Activated CD8-positive, alpha-beta memory T cell treated with anti-CD3 and anti-CD28 coated beads for 1 hour (primary cell): ENCODE results near the gene MCM10.

Experiments
- DNase-seq, 2 donors: peaks; one replicate each; pipeline ENCODE4 v3.0.0-alpha.2; 2020; ENCODE audit warnings: low read depth in 1 of 2; ENCODE audit errors: extremely low read depth in 1 of 2

Gene MCM10

DNA sequence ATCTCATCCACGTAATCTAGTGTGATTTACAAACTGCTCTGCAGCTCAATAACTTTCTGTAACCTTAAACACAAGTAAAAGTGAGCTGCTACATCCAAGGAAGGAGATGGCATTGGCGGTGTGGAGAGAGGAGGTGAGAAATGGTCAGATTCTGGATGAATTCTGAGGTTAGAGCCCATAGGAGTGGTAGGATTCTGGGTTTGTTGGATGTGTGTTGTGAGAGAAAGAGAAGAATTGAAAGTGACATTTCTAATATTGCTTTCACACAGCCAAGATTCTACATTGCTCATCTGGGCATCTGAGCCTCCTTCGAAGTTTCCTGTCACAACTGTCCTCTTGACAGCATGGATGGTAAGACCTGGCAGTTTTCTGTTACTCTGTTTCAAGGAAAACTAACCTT is 2.5 kb downstream of the MCM10 start:
- DNase-seq = no peak

DNA sequence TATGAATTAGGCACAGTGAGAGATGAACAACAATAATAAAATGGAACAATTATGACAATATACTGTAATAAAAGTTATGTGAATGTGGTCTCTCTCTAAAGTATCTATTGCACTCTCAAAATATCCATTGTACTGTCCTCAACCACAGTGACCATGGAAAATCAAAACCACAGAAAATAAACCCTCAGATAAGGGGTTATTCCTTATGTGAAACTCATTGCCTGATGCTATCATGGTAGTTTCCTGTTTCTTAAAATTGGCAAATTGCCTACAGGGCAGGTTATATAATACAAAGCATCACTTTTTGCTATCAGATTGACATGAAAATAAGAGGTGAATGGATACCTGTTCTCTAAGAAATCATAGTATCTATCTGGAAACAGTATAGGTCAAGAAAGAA is 3.8 kb downstream of the MCM10 start:
- DNase-seq = no peak

DNA sequence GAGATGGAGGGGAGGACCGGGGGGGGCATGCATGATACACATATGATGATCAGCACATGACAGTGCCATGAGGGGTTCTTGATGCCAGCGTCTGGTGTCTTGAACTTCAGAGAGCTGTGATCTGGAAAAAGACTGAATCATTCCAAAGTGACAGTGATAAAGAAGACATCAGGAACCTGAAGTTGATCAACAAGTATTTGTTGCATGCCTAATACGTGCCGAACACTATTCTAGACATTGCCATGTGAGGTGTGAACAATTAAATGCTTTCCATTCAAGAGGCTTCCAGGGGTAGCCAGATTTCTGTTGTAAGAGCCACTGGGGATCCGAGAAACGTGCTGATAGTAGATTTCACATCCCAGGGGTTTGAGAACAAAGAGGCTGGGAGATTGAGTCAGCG is 6.2 kb downstream of the MCM10 start:
- DNase-seq = no peak

GRCh38 chr10:13168781-13169180 is 7.4 kb downstream of the MCM10 start:
- no peak for DNase-seq

DNA sequence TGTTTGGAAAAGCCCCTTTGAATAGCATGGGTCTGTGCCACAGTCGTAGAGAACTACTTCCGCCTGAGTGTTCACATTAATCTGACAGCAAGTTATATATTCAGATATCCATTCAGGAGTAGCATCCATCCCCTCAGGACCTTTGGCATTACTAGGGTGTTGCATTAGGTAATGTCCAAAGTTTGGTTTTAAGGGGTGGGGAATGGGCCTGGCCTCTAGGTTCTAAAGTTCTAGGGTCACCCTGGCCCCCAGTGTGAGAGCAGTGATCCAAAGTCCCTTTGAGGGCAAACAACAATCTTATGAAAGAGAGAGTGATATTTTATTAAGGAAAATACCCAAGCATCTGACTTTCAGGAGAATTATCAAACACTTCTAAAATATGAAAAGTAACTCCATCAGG is 12.3 kb downstream of the MCM10 start:
- DNase-seq = no peak

DNA sequence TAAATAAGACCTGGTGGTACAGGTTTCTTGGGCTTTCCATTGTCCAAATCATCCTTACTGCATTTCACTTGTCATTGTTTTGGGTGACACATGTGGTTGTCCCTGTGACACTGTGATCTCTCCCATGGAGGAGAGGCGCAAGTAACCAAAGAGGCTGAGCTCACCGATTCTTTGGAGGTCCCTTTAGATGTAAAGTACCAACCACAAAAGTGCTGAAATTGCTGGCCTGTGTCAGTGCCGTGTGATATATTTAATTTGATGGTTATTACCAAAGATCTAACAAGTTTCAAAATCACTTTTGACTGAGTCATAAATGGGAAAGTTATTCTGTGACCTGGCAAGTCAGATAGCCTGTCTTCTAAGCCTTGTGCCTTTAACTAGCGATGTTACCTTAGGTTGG is 19.4 kb downstream of the MCM10 start:
- DNase-seq = no peak

DNA sequence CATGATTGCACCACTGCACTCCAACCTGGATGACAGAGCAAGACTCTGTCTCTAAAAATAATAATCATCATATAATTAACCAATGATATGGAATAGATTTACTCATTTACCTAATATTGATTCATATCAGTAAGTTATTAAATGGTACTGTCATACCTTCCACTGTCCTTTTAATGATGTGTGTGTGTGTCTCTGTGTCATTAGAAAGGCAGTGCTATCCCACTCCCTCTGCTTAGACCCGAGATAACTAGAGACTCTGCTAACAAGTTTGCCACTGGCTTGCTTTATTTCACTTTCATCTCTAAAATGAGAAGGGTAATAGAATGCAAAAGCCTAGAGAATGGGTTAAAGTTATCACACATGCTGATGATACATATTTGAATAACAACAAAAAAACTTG is 21.1 kb downstream of the MCM10 start:
- no peak for DNase-seq

GRCh38 chr10:13183625-13184024 is 22.3 kb downstream of the MCM10 start:
- no peak for DNase-seq

DNA sequence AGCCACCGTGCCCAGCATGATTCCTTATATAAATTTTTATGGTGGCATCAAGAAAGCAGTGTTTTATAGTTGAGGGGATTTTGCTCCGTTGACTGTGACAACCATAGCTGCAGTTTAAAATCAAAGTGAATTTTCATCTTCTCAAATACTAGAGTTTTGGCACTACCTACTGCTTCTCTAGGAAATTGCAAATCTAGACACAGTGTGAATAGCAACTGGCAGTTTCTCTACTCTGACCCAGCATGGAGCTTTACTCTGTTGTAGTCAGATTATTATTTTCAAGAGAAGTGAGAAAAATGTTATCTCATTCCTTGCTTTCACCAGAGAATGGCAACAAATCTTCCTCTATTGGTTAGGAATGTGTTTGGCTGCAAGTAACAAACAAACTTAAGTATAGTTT is 22.9 kb downstream of the MCM10 start:
- no peak for DNase-seq

DNA sequence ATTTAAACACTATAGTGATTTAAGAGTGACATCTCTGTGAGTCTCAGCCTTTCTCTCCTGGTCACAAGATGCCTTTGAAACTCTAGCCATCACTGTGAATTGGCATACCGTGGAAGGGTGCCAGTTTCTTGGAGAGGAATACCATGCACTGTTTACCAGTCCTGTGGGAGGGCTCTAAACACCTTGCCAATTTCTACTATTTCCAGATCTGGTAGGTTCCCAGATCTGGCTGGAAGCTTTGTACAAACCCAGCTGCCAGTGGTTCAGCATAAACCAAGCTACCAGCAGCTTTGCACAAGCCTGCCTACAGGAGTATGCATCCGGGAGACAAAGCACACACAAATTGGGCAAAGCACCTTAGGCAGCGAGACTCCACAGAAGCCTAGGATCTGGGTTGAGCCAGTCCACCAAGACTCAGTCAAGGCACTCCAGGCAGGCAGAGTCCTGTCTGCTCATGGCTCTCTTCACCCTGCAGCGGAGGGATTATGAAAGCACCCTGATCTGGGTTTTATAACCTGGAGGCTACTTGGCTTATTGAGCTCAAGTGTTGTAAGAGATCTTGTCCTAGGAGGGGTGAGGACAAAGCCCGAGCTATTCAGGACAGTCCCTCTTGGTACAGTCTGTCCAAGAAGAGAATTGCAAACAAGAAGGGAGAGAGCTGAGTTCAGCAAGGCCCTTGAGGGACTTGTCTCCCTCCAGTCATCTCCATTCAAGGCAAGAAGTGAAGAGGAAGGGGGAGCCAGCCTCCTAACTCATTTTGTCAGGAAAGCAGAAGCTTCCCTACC is 23.6 kb downstream of the MCM10 start:
- DNase-seq = no peak

GRCh38 chr10:13187135-13187534 is 25.8 kb downstream of the MCM10 start:
- no peak for DNase-seq

GRCh38 chr10:13188593-13188992 is 27.2 kb downstream of the MCM10 start:
- DNase-seq = no peak

DNA sequence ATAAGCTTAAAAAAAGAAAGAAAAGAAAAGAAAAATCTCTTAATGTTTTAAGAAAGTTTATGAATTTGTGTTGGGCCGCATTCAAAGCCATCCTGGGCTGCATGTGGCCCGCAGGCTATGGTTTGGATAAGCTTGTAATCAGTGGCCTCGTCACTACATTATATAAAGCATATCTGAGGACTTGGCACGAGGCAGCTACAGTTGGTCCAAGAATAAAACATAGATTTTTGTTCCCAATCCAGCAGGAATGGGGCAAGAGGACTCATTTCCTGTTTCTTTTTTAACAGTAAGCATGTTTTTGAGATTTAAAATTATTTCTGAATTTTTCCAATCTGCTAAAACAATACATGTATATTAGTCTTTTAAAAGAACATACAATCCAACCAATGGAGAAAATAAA is 28.6 kb downstream of the MCM10 start:
- no peak for DNase-seq

- no peak for DNase-seq
Measured at GRCh38 chr10:13190816-13191215, 29.5 kb downstream of the MCM10 start.

- DNase-seq = no peak
Measured at GRCh38 chr10:13191362-13191761, 30.0 kb downstream of the MCM10 start.

- no peak for DNase-seq
Measured at GRCh38 chr10:13193637-13194036, 32.3 kb downstream of the MCM10 start.

DNA sequence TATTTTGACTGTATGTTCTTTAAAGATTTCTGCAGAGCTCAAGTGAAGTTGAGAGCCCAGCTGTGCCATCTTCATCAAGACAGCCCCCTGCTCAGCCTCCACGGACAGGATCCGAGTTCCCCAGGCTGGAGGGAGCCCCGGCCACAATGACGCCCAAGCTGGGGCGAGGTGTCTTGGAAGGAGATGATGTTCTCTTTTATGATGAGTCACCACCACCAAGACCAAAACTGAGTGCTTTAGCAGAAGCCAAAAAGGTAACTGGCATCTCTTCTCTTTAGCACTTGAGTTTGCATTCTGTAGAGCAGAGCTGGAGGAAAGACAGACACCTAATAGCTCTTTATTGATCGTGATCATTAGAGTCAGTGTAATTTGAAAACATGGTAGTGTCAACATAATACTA is 33.7 kb downstream of the MCM10 start:
- DNase-seq = no peak

DNA sequence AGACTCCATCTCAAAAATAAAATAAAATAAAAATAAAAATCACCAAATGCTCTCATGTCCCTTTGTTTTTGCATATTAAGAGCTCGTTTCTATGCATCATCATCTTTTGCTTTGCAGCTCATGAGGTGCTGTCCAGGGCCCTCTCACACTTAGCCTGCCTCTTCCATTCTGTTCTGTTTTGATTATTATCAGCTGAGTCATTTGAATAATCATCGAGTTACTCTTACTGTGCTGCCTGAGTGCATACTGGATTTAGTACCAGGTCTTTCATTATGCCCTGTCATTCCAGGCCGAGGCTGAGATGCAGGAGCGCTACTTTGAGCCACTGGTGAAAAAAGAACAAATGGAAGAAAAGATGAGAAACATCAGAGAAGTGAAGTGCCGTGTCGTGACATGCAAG is 39.8 kb downstream of the MCM10 start:
- no peak for DNase-seq

DNA sequence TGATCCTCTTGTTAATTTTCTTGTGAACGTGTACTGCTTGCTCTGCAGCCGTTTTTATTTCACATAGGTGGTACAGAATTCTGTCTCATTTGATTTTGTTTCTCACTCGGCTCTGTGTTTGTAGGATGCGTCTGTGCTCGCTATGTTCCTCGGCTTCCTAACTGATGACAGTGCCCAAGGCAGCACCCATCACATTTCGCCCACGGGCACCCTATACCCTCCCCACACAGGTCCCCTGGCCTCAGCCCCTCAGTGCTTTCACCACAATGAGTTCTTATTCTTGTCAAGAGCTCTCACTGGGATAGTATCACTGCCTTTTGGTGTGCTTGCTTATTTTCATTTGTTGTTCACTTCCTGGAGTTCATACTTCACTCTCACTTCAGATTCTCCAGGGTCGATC is 44.7 kb downstream of the MCM10 start:
- DNase-seq = no peak

DNA sequence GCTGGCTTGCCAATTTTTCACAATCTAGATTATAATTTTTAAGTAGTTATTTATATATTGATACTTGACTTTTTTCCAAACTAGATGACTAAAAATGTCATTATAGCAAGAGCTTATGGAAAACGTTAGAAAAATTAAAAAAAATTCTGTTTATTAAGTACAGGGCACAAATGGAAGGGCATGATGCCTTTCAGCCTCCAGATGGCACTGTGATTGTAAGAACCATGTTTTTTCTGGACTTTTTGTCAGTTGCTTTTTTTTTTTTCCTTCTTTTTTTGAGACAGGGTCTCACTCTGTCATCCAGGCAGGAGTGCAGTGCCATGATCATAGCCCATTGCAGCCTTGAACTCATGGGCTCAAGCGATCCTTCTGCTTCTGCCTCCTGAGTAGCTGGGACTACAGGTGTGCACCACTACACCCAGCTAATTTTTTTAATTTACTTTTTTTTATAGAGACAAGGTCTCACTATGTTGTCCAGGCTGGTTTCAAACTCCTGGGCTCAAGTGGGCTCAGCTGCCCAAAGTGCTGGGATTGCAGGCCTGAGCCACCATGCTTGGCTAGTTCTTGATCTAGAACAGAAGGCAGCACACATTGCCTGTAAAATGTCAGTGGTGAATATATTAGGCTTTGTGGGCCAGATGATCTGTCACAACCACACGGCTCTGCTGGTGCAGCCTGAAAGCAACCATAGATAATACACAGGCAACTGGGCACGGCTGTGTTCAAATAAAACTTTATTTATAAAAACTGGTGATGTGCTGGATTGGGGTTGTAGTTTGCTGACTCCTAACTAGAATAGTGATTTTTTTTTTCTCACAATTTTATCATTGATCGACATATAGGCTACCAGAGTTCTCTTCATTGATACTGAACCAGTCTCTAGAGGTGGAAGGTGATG is 45.4 kb downstream of the MCM10 start:
- DNase-seq = no peak

GRCh38 chr10:13213163-13213562 is 51.8 kb downstream of the MCM10 start:
- no peak for DNase-seq

GRCh38 chr10:13218878-13219277 is 57.5 kb downstream of the MCM10 start:
- DNase-seq = no peak
